Astrocyte (in vitro differentiated cells and primary cell): ENCODE data around the gene RIT2. TPM values are rescaled to one million over a fixed set of nuclear protein-coding genes. Genes with fewer than 3 reads are reported as not detected.

ENCODE experiments used
- DNase-seq: peaks from one replicate; pipeline ENCODE4 v3.0.0-alpha.2; 2010; ENCODE audit warnings: low read depth
- FAIRE-seq: peaks from 2 replicates; lab custom pipeline; 2011; peaks lifted over from hg19 to GRCh38; lab: Jason Lieb, UNC
- H2AFZ ChIP-seq: 2 replicates; pipeline ENCODE4 v1.6.0; 2012; ENCODE audit warnings: low read depth, low read length, inconsistent platforms
- H3K27ac ChIP-seq: 2 replicates; pipeline ENCODE4 v1.5.1; 2011; ENCODE audit warnings: low read depth, low read length, inconsistent platforms
- H3K27me3 ChIP-seq: 2 replicates; pipeline ENCODE4 v1.6.0; 2011; ENCODE audit warnings: low read length, inconsistent platforms; ENCODE audit not compliant: insufficient read depth
- H3K36me3 ChIP-seq: 2 replicates; pipeline ENCODE4 v1.5.1; 2011; ENCODE audit warnings: low read length, inconsistent platforms; ENCODE audit not compliant: insufficient read depth
- H3K4me1 ChIP-seq: 2 replicates; pipeline ENCODE4 v1.5.1; 2011; ENCODE audit warnings: low read length, inconsistent platforms; ENCODE audit not compliant: insufficient read depth
- H3K4me2 ChIP-seq: 2 replicates; pipeline ENCODE4 v1.6.0; 2012; ENCODE audit warnings: low read length, inconsistent platforms
- H3K4me3 ChIP-seq: 2 replicates; pipeline ENCODE4 v1.5.1; 2011; ENCODE audit warnings: low read depth, mild to moderate bottlenecking, low read length, inconsistent platforms; ENCODE audit not compliant: insufficient read depth
- H3K79me2 ChIP-seq: 2 replicates; pipeline ENCODE4 v1.6.0; 2012; ENCODE audit warnings: mild to moderate bottlenecking, low read length, inconsistent platforms; ENCODE audit not compliant: insufficient read depth
- H3K9ac ChIP-seq: 2 replicates; pipeline ENCODE4 v1.6.0; 2012; ENCODE audit warnings: mild to moderate bottlenecking, low read length, inconsistent platforms
- H3K9me3 ChIP-seq: 2 replicates; pipeline ENCODE4 v1.5.1; 2012; ENCODE audit warnings: low read depth, mild to moderate bottlenecking, low read length, inconsistent platforms; ENCODE audit not compliant: insufficient read depth
- H4K20me1 ChIP-seq: 2 replicates; pipeline ENCODE4 v1.6.0; 2012; ENCODE audit warnings: low read length, inconsistent platforms; ENCODE audit not compliant: insufficient read depth
- H3K27ac Mint-ChIP-seq: one replicate; pipeline ENCODE4 v1.8.0; 2021; ENCODE audit warnings: mild to moderate bottlenecking, mixed read lengths; ENCODE audit not compliant: unreplicated experiment
- H3K27me3 Mint-ChIP-seq: one replicate; pipeline ENCODE4 v1.8.0; 2021; ENCODE audit warnings: low read depth, mixed read lengths; ENCODE audit not compliant: unreplicated experiment
- H3K36me3 Mint-ChIP-seq: one replicate; pipeline ENCODE4 v1.8.0; 2021; ENCODE audit warnings: low read depth, mixed read lengths; ENCODE audit not compliant: unreplicated experiment
- H3K4me1 Mint-ChIP-seq: one replicate; pipeline ENCODE4 v1.8.0; 2021; ENCODE audit warnings: low read depth, mixed read lengths; ENCODE audit not compliant: unreplicated experiment
- H3K4me3 Mint-ChIP-seq: one replicate; pipeline ENCODE4 v1.8.0; 2021; ENCODE audit warnings: mild to moderate bottlenecking, moderate library complexity, mixed read lengths; ENCODE audit not compliant: unreplicated experiment
- H3K9me3 Mint-ChIP-seq: one replicate; pipeline ENCODE4 v1.8.0; 2021; ENCODE audit warnings: mild to moderate bottlenecking, mixed read lengths; ENCODE audit not compliant: unreplicated experiment
- EZH2 ChIP-seq: IDR thresholded peaks from 2 replicates; pipeline ENCODE4 v1.6.1; 2012; ENCODE audit warnings: mild to moderate bottlenecking, low read length, inconsistent platforms; ENCODE audit not compliant: insufficient read depth
- total RNA-seq: library from RNA; stranded (reverse); gene quantifications from 2 replicates; pipeline ENCODE4 v1.2.1, GENCODE V29; 2021
- TF ChIP-seq, protein P1 (sequence below): IDR thresholded peaks from 2 replicates; pipeline ENCODE4 v1.5.1; 2011; ENCODE audit warnings: low read depth, mild to moderate bottlenecking, inconsistent platforms, low read length, moderate library complexity; ENCODE audit not compliant: insufficient read depth

RIT2 gene
- total RNA-seq, 1 donor from 2014 or later = not detected

DNA sequence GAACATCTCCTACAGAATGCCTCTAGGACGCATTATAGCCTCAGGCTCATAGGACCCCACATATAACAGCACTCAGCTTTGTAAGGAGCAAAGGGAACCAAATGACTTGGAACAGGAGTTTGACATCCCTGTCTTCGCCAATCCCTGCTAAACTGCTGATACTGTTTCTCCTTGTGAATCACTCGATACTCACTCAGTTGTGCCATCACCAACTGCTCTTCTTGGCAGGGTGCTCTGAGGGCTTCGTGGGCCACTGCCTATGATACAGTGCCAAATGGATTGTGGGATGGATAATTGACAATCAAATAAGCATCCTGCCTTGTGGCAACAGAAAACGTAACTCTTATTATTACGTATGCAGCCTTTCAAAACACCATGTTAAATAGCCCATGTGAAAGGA, 396.3 kb downstream of the RIT2 start:
- no peak for DNase-seq
- Histone ChIP-seq H3K4me3 (no peak overlapping the region), H3K27me3 (no peaks in the 10 kb centered on the region), H3K9me3 (no peaks in the 10 kb centered on the region), H3K36me3 (no peaks in the 10 kb centered on the region), H3K79me2 (no peaks in the 10 kb centered on the region), H3K9ac (no peak overlapping the region), H2AFZ (no peak overlapping the region), H3K4me1 (no peaks in the 10 kb centered on the region), H4K20me1 (no peaks in the 10 kb centered on the region), H3K27ac (no peak overlapping the region), H3K4me2 (no peak overlapping the region)
- Mint-ChIP-seq H3K27me3 (no peaks in the 10 kb centered on the region), H3K4me1 (no peaks in the 10 kb centered on the region), H3K27ac (no peak overlapping the region), H3K9me3 (no peaks in the 10 kb centered on the region), H3K4me3 (no peak overlapping the region), H3K36me3 (no peaks in the 10 kb centered on the region)
- no peak for FAIRE-seq
- TF ChIP-seq, protein P1, sequence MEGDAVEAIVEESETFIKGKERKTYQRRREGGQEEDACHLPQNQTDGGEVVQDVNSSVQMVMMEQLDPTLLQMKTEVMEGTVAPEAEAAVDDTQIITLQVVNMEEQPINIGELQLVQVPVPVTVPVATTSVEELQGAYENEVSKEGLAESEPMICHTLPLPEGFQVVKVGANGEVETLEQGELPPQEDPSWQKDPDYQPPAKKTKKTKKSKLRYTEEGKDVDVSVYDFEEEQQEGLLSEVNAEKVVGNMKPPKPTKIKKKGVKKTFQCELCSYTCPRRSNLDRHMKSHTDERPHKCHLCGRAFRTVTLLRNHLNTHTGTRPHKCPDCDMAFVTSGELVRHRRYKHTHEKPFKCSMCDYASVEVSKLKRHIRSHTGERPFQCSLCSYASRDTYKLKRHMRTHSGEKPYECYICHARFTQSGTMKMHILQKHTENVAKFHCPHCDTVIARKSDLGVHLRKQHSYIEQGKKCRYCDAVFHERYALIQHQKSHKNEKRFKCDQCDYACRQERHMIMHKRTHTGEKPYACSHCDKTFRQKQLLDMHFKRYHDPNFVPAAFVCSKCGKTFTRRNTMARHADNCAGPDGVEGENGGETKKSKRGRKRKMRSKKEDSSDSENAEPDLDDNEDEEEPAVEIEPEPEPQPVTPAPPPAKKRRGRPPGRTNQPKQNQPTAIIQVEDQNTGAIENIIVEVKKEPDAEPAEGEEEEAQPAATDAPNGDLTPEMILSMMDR = no peak
- no peak for TF ChIP-seq EZH2

DNA sequence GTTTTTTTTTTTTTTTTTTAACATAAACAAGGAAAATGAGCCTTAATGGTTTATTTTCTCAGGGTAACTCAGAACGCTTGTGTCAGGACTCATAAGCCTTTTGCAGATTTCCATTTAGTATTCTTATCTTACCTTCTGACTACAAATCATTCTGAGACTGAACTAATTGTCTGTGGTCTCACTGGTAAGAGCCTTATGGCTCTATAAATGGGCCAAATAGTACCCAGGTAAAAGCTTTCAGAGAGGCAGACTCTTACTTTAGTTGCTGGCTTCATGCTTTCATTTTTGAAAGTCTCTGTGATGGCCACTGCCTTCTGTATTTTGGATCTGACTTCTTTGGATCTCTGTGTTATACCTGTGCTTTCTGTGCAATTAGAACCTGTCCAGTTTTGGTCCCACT, 403.4 kb downstream of the RIT2 start:
- Histone ChIP-seq H3K27ac (no peak overlapping the region), H3K9ac (no peak overlapping the region), H3K79me2 (no peaks in the 10 kb centered on the region), H3K4me1 (no peaks in the 10 kb centered on the region), H4K20me1 (no peaks in the 10 kb centered on the region), H3K4me2 (no peak overlapping the region), H3K4me3 (no peak overlapping the region), H3K9me3 (no peaks in the 10 kb centered on the region), H3K27me3 (no peaks in the 10 kb centered on the region), H2AFZ (no peak overlapping the region), H3K36me3 (no peaks in the 10 kb centered on the region)
- no peak overlapping the region for H3K27ac Mint-ChIP-seq
- no peak for FAIRE-seq
- no peak for DNase-seq
- no peaks in the 10 kb centered on the region for H3K27me3 Mint-ChIP-seq
- H3K4me3 Mint-ChIP-seq = no peak overlapping the region
- H3K36me3 Mint-ChIP-seq = no peaks in the 10 kb centered on the region
- no peaks in the 10 kb centered on the region for H3K9me3 Mint-ChIP-seq
- no peak for TF ChIP-seq EZH2
- TF ChIP-seq, protein P1 = no peak
- no peaks in the 10 kb centered on the region for H3K4me1 Mint-ChIP-seq

- H4K20me1 ChIP-seq = no peaks in the 10 kb centered on the region
- no peak overlapping the region for H2AFZ ChIP-seq
- no peaks in the 10 kb centered on the region for H3K9me3 Mint-ChIP-seq
- H3K36me3 Mint-ChIP-seq = no peaks in the 10 kb centered on the region
- no peak overlapping the region for H3K4me2 ChIP-seq
- DNase-seq (no peak), FAIRE-seq (no peak)
- no peaks in the 10 kb centered on the region for H3K4me1 Mint-ChIP-seq
- H3K36me3 ChIP-seq = no peaks in the 10 kb centered on the region
- no peaks in the 10 kb centered on the region for H3K9me3 ChIP-seq
- H3K27ac Mint-ChIP-seq = no peak overlapping the region
- no peaks in the 10 kb centered on the region for H3K79me2 ChIP-seq
- no peaks in the 10 kb centered on the region for H3K4me1 ChIP-seq
- TF ChIP-seq, protein P1 = no peak
- no peak for TF ChIP-seq EZH2
- H3K4me3 Mint-ChIP-seq = no peak overlapping the region
- no peaks in the 10 kb centered on the region for H3K27me3 ChIP-seq
- no peak overlapping the region for H3K9ac ChIP-seq
- no peak overlapping the region for H3K4me3 ChIP-seq
- no peaks in the 10 kb centered on the region for H3K27me3 Mint-ChIP-seq
- no peak overlapping the region for H3K27ac ChIP-seq
Measured at GRCh38 chr18:42707080-42707479, 408.4 kb downstream of the RIT2 start.
